Peyer's patch (tissue), 4 donors: ENCODE data around the gene CNTNAP5. TPM values are rescaled to one million over a fixed set of nuclear protein-coding genes. Genes with fewer than 3 reads are reported as not detected.

Source experiments
- DNase-seq, 3 donors: peaks; one replicate each; pipeline ENCODE4 v3.0.0-alpha.2; 2017 to 2019
- H3K27ac ChIP-seq, 4 donors: fragments of 200-600 bp; sonication (generic); one replicate each; pipeline ENCODE4 v1.5.1; 2016 to 2019
- H3K27me3 ChIP-seq, 2 donors: fragments of 200-600 bp; sonication (generic); one replicate each; pipeline ENCODE4 v1.5.1; 2019
- H3K36me3 ChIP-seq, 3 donors: fragments of 200-600 bp; sonication (generic); one replicate each; pipeline ENCODE4 v1.5.1; 2016 to 2019
- H3K4me1 ChIP-seq, 4 donors: fragments of 200-600 bp; sonication (generic); one replicate each; pipeline ENCODE4 v1.5.1; 2016 to 2019
- H3K4me3 ChIP-seq, 4 donors: fragments of 200-600 bp; sonication (generic); 1 replicate in 3 of 4; 2 replicates in 1 of 4; pipeline ENCODE4 v1.5.1; 2016 to 2019; ENCODE audit warnings: mild to moderate bottlenecking in 1 of 4
- H3K9me3 ChIP-seq, 4 donors: fragments of 200-600 bp; sonication (generic); one replicate each; pipeline ENCODE4 v1.5.1; 2016 to 2019; ENCODE audit warnings: mild to moderate bottlenecking in 1 of 4
- CTCF ChIP-seq, 6 experiments: fragments of 450-650 bp in 4 of 6; fragments of 200-600 bp in 2 of 6; sonication (generic) in 1 of 6; IDR thresholded peaks; one replicate each; pipeline ENCODE4 v1.5.1; 2017 to 2019; ENCODE audit warnings: antibody characterized with exemption in 6 of 6, mild to moderate bottlenecking in 3 of 6, moderate library complexity in 1 of 6
- POLR2A ChIP-seq, 2 donors: fragments of 450-650 bp; IDR thresholded peaks; one replicate each; pipeline ENCODE4 v1.5.1; 2017; ENCODE audit warnings: antibody characterized with exemption in 2 of 2, mild to moderate bottlenecking in 2 of 2, moderate library complexity in 2 of 2
- total RNA-seq, 4 donors: library from RNA; depleted of rRNA; stranded (reverse); fragments of >200 nt; gene quantifications; one replicate each; pipeline ENCODE4 v1.1.0, GENCODE V29; 2016

The CNTNAP5 gene
- total RNA-seq, 4 donors from 2014 or later = not detected

- no peaks in the 10 kb centered on the region for H3K9me3 ChIP-seq
- no peaks in the 10 kb centered on the region for H3K36me3 ChIP-seq
- H3K4me3 ChIP-seq = no peak overlapping the region
- H3K27me3 ChIP-seq = no peaks in the 10 kb centered on the region
- no peak overlapping the region for H3K27ac ChIP-seq
- TF ChIP-seq CTCF (IDR thresholded peaks at IDR 0.05) (no peak), POLR2A (IDR thresholded peaks at IDR 0.05) (no peak)
- DNase-seq = no peak
- no peaks in the 10 kb centered on the region for H3K4me1 ChIP-seq
Measured at GRCh38 chr2:124171472-124172063, 146.5 kb downstream of the CNTNAP5 start.

- H3K27me3 ChIP-seq = no peaks in the 10 kb centered on the region
- H3K27ac ChIP-seq = no peak overlapping the region
- no peaks in the 10 kb centered on the region for H3K36me3 ChIP-seq
- DNase-seq = no peak
- no peak for TF ChIP-seq CTCF (IDR thresholded peaks at IDR 0.05)
- no peak for TF ChIP-seq POLR2A (IDR thresholded peaks at IDR 0.05)
- no peaks in the 10 kb centered on the region for H3K4me1 ChIP-seq
- no peaks in the 10 kb centered on the region for H3K9me3 ChIP-seq
- no peak overlapping the region for H3K4me3 ChIP-seq
Measured at GRCh38 chr2:124178719-124179118, 153.6 kb downstream of the CNTNAP5 start.

GRCh38 chr2:124180635-124181034, 155.5 kb downstream of the CNTNAP5 start:
- Histone ChIP-seq H3K27me3 (no peaks in the 10 kb centered on the region), H3K4me1 (no peaks in the 10 kb centered on the region), H3K4me3 (no peak overlapping the region), H3K36me3 (no peaks in the 10 kb centered on the region), H3K9me3 (no peaks in the 10 kb centered on the region), H3K27ac (no peak overlapping the region)
- TF ChIP-seq POLR2A (IDR thresholded peaks at IDR 0.05) = no peak
- TF ChIP-seq CTCF (IDR thresholded peaks at IDR 0.05) = no peak
- DNase-seq = no peak

- no peaks in the 10 kb centered on the region for H3K9me3 ChIP-seq
- no peaks in the 10 kb centered on the region for H3K27me3 ChIP-seq
- H3K4me3 ChIP-seq = no peak overlapping the region
- H3K4me1 ChIP-seq = no peaks in the 10 kb centered on the region
- no peak overlapping the region for H3K27ac ChIP-seq
- TF ChIP-seq POLR2A (IDR thresholded peaks at IDR 0.05) (no peak), CTCF (IDR thresholded peaks at IDR 0.05) (no peak)
- H3K36me3 ChIP-seq = no peaks in the 10 kb centered on the region
- no peak for DNase-seq
Measured at GRCh38 chr2:124186801-124187200, 161.7 kb downstream of the CNTNAP5 start.

- H3K27ac ChIP-seq = no peak overlapping the region
- TF ChIP-seq CTCF (IDR thresholded peaks at IDR 0.05) (no peak), POLR2A (IDR thresholded peaks at IDR 0.05) (no peak)
- DNase-seq = no peak
- no peaks in the 10 kb centered on the region for H3K27me3 ChIP-seq
- H3K9me3 ChIP-seq = no peaks in the 10 kb centered on the region
- H3K4me3 ChIP-seq = no peak overlapping the region
- no peaks in the 10 kb centered on the region for H3K36me3 ChIP-seq
- H3K4me1 ChIP-seq = no peaks in the 10 kb centered on the region
Measured at GRCh38 chr2:124187948-124188347, 162.9 kb downstream of the CNTNAP5 start.

GRCh38 chr2:124193706-124194105, 168.6 kb downstream of the CNTNAP5 start:
- Histone ChIP-seq H3K36me3 (no peaks in the 10 kb centered on the region), H3K27me3 (no peaks in the 10 kb centered on the region), H3K4me3 (no peak overlapping the region), H3K4me1 (no peaks in the 10 kb centered on the region), H3K27ac (no peak overlapping the region), H3K9me3 (no peaks in the 10 kb centered on the region)
- TF ChIP-seq CTCF (IDR thresholded peaks at IDR 0.05) = no peak
- no peak for TF ChIP-seq POLR2A (IDR thresholded peaks at IDR 0.05)
- no peak for DNase-seq
